HG02763 (cell line): ENCODE measurements around the gene NEK4.

ENCODE experiments used
- ATAC-seq: cut with Tn5 transposase; IDR thresholded peaks from one replicate; pipeline ENCODE4 v1.9.1; 2021; ENCODE audit warnings: mild to moderate bottlenecking, moderate library complexity; ENCODE audit not compliant: unreplicated experiment

The NEK4 gene

GRCh38 chr3:52793702-52794611, 23.2 kb upstream of the NEK4 start:
- no peak for ATAC-seq

GRCh38 chr3:52792961-52793695, 22.4 kb upstream of the NEK4 start:
- no peak for ATAC-seq

GRCh38 chr3:52792413-52792812, 21.7 kb upstream of the NEK4 start:
- no peak for ATAC-seq

GRCh38 chr3:52791928-52792327, 21.2 kb upstream of the NEK4 start:
- no peak for ATAC-seq

GRCh38 chr3:52791366-52791765, 20.6 kb upstream of the NEK4 start:
- no peak for ATAC-seq

GRCh38 chr3:52790741-52791140, 20.0 kb upstream of the NEK4 start:
- no peak for ATAC-seq

GRCh38 chr3:52790337-52790736, 19.6 kb upstream of the NEK4 start:
- ATAC-seq: no peak

- ATAC-seq: no peak
These were observed 19.0 kb upstream of the NEK4 start for GRCh38 chr3:52789746-52790040.

- no peak for ATAC-seq
These were observed 18.4 kb upstream of the NEK4 start for GRCh38 chr3:52788890-52789745.

- ATAC-seq: no peak
These were observed 17.2 kb upstream of the NEK4 start for GRCh38 chr3:52787672-52788625.

GRCh38 chr3:52787246-52787645, 16.5 kb upstream of the NEK4 start:
- no peak for ATAC-seq

- no peak for ATAC-seq
These were observed 15.8 kb upstream of the NEK4 start for GRCh38 chr3:52786330-52787215.

- no peak for ATAC-seq
These were observed 14.3 kb upstream of the NEK4 start for GRCh38 chr3:52784931-52785590.

GRCh38 chr3:52784021-52784621, 13.4 kb upstream of the NEK4 start:
- no peak for ATAC-seq

GRCh38 chr3:52783211-52783555, 12.4 kb upstream of the NEK4 start:
- no peak for ATAC-seq

- ATAC-seq: no peak
These were observed 11.9 kb upstream of the NEK4 start for GRCh38 chr3:52782412-52783210.

- no peak for ATAC-seq
These were observed 11.0 kb upstream of the NEK4 start for GRCh38 chr3:52781741-52782140.
